ENCODE results near the gene NUMBL. TPM values are rescaled to one million over a fixed set of nuclear protein-coding genes. Genes with fewer than 3 reads are reported as not detected.

NUMBL gene
- total and polyA plus RNA-seq, 2 of the 4 experiments (the other 2 are of a cell fraction), result 6.3 to 29.0 TPM

- in situ Hi-C loops (cut with MboI; ENCODE audit: low sequenced_read_pairs), result no loop called here
These were observed 12.0 kb upstream of the NUMBL start for GRCh38 chr19:40702337-40703012.

More at GRCh38 chr19:40702337-40703012, 12.0 kb upstream of the NUMBL start:
- Histone ChIP-seq H3K36me3 (ENCODE audit: control insufficient read depth, insufficient read depth, low read length) (peaks cover 63% of the 10 kb centered on the region), H3K18ac (ENCODE audit: low read depth, low read length) (no peak overlapping the region), H4K5ac (ENCODE audit: low read depth, low read length) (no peak overlapping the region), H3K27ac (ENCODE audit: insufficient read depth, low read length) (no peak overlapping the region), H4K8ac (ENCODE audit: low read depth in 2 of 2, low read length in 2 of 2) (no peak overlapping the region), H3K79me1 (ENCODE audit: low read depth in 1 of 2, low read length in 2 of 2) (0 out of 4 replicates have a peak, but pooled peaks cover 0 to 4% of the 10 kb centered on the region in 2 experiments), H2AK9ac (replicated peaks; ENCODE audit: low read depth, low read length, poor library complexity) (no peak overlapping the region), H2BK5ac (ENCODE audit: low read depth, low read length, poor library complexity, severe bottlenecking) (no peak overlapping the region), H4K20me1 (ENCODE audit: insufficient read depth, low read length) (no peaks in the 10 kb centered on the region), H3K4me3 (ENCODE audit: insufficient read depth, low read depth, low read length) (no peak overlapping the region), H3K9me3 (ENCODE audit: control insufficient read depth, insufficient read depth, low read length) (no peaks in the 10 kb centered on the region), H2BK120ac (ENCODE audit: low read depth, low read length) (no peak overlapping the region), H2AFZ (replicated peaks; ENCODE audit: low read length, poor library complexity) (no peak overlapping the region), H3K23ac (ENCODE audit: low read depth, low read length) (no peak overlapping the region), H3K56ac (ENCODE audit: extremely low read depth, insufficient read depth, low read length) (no peak overlapping the region), H3K4me2 (ENCODE audit: low read depth, low read length) (no peak overlapping the region), H2BK20ac (ENCODE audit: low read depth, low read length) (no peak overlapping the region), H3K27me3 (ENCODE audit: control insufficient read depth, insufficient read depth, low read length) (no peaks in the 10 kb centered on the region), H3K14ac (replicated peaks; ENCODE audit: low read depth, low read length) (no peak overlapping the region), H3K4ac (ENCODE audit: low read depth, low read length) (no peak overlapping the region), H3K9ac (ENCODE audit: low read depth, low read length) (no peak overlapping the region; the same call in 1 of the 2 replicates), H3K9me1 (ENCODE audit: insufficient read depth, low read length) (peaks cover 11% of the 10 kb centered on the region; the same call in 1 of the 2 replicates), H2AK5ac (ENCODE audit: low read depth, low read length) (no peak overlapping the region), H4K91ac (ENCODE audit: insufficient read depth, low read depth, low read length) (no peak overlapping the region), H2BK15ac (ENCODE audit: low read depth, low read length) (no peak overlapping the region), H3K4me1 (ENCODE audit: control insufficient read depth, insufficient read depth, low read length) (no peaks in the 10 kb centered on the region)
- no peak for DNase-seq
- ATAC-seq (ENCODE audit: low read depth), result peak; percentile 86
- TF ChIP-seq SMC3 (IDR thresholded peaks at IDR 0.05; ENCODE audit: low read depth, low read length), result peak; percentile 41
- peak; percentile 51 for TF ChIP-seq CTCF (conservative IDR thresholded peaks at IDR 0.05; ENCODE audit: low read depth, low read length)
- peak; percentile 51 for TF ChIP-seq RAD21 (IDR thresholded peaks at IDR 0.05; ENCODE audit: low read length)
- no peak for TF ChIP-seq RCOR1 (IDR thresholded peaks at IDR 0.05; ENCODE audit: insufficient replicate concordance, low read length)
- TF ChIP-seq ELK1 (IDR thresholded peaks at IDR 0.05; ENCODE audit: borderline replicate concordance, low read depth, low read length), result no peak
- POLR2A ChIA-PET (ENCODE audit: unreplicated experiment), result interaction anchor here (0.5 kb wide), 1 partner anchor 745 kb away, joined by 8 read pairs; no protein-coding TSS in a partner anchor
- 63% methylated on average over 11 of the region's 18 CpGs; no CpG with 5 or more reads in 1 of the 2 experiments for WGBS, 2 experiments (ENCODE audit: extremely low coverage in 2 of 2, insufficient read length in 1 of 2)
- dilution Hi-C loops (cut with HindIII; ENCODE audit: low sequenced_read_pairs, unreplicated experiment), result no loop called here
- CTCF ChIA-PET, result interaction anchor here (0.6 to 1.2 kb wide), 4 partner anchors 39 to 502 kb away, joined by 3 to 5 read pairs (median 4); no protein-coding TSS in a partner anchor
- no TSS peak for BruUV-seq (replicated peaks)
- intact Hi-C loops (cut with micrococcal nuclease), result loop anchor here (1.0 kb wide), 1 partner anchor 39 kb away; no protein-coding TSS in a partner anchor
